ENCODE measurements around the gene ERICH4. TPM values are rescaled to one million over a fixed set of nuclear protein-coding genes. Genes with fewer than 3 reads are reported as not detected.
"Not testable (repeated sequence)": the region's sequence is repeated elsewhere in the genome, so short reads cannot be mapped to it uniquely, and the experiment has no call there.

Gene ERICH4
- total RNA-seq, 4 donors from 2014 or later = not detected

DNA sequence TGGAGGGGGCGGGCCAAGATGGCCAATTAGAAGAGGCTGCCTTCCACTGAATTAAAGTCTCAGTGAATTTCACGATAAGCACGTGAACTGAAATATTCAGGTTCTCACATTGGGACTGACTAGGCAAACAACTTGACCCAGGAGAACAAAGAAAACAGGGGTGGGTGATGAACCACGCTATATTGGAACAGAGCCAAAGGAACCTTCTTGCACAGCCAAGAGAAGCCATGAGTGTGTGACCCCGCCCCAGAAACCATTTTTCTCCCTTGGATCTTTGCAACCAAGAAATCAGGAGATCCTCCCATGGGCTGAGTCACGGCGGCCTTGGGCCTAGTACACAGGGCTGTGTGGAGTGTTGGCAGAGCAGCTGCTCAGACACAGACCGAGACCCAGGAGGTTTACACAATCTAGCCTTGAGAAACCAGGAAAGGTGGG, 36.8 kb downstream of the ERICH4 start:
- ATAC-seq (ENCODE audit: low FRiP score) (peak; percentile 35), DNase-seq (ENCODE audit: low spot score) (peak; percentile 30)
- TF ChIP-seq, protein P1, sequence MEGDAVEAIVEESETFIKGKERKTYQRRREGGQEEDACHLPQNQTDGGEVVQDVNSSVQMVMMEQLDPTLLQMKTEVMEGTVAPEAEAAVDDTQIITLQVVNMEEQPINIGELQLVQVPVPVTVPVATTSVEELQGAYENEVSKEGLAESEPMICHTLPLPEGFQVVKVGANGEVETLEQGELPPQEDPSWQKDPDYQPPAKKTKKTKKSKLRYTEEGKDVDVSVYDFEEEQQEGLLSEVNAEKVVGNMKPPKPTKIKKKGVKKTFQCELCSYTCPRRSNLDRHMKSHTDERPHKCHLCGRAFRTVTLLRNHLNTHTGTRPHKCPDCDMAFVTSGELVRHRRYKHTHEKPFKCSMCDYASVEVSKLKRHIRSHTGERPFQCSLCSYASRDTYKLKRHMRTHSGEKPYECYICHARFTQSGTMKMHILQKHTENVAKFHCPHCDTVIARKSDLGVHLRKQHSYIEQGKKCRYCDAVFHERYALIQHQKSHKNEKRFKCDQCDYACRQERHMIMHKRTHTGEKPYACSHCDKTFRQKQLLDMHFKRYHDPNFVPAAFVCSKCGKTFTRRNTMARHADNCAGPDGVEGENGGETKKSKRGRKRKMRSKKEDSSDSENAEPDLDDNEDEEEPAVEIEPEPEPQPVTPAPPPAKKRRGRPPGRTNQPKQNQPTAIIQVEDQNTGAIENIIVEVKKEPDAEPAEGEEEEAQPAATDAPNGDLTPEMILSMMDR (IDR thresholded peaks at IDR 0.05) = no peak

DNA sequence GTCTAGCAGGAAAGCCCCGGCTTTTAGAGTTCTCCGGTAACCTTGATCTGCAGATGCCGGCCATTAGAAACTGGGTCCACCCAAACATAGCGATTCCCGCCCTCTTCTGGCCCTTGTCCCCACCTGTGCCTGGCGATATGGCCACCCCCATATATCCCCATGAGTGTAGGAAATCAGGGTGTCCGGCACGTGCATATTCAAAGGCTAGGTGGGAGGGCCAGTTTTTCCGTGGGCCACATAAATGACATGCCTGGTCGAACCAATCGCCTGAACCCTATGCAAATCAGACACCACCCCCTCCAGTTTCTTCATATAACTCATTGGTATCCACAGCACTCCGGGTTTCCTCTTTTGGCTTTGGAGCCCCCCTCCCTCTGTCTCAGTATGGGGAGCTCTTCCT, 37.4 kb downstream of the ERICH4 start:
- DNase-seq (ENCODE audit: low spot score) (no peak), ATAC-seq (ENCODE audit: low FRiP score) (no peak)
- TF ChIP-seq, protein P1 (IDR thresholded peaks at IDR 0.05) = no peak

DNA sequence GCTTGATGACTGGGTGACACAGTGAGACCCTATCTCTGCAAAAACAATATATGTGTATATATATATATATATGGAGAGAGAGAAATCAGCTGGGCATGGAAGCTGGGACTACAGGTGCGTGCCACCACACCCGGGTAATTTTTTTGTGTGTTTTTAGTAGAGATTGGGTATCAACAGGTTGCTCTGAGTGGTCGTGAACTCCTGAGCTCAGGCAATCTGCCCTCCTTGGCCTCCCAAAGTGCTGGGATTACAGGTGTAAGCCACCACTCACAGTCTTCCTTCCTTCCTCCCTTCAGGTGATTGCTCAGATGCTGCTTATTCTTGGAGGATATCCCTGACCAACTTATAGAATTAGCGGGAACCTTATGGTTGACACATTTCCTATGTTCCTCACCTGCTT, 41.9 kb downstream of the ERICH4 start:
- no peak for ATAC-seq (ENCODE audit: low FRiP score)
- TF ChIP-seq, protein P1 (IDR thresholded peaks at IDR 0.05) = no peak
- DNase-seq (ENCODE audit: low spot score) = no peak

DNA sequence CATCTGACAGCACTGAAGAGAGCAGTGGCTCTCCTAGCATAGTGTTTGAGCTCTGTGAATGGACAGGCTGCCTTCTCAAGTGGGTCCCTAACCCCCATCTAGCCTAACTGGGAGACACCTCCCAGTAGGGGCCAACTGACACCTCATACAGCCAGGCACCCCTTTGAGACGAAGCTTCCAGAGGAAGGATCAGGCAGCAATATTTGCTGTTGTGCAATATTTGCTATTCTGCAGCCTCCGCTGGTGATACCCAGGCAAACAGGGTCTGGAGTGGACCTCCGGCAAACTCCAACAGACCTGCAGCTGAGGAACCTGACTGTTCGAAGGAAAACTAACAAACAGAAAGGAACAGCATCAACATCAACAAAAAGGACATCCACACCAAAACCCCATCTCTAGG, 44.0 kb downstream of the ERICH4 start:
- not testable (repeated sequence) for ATAC-seq (ENCODE audit: low FRiP score)

DNA sequence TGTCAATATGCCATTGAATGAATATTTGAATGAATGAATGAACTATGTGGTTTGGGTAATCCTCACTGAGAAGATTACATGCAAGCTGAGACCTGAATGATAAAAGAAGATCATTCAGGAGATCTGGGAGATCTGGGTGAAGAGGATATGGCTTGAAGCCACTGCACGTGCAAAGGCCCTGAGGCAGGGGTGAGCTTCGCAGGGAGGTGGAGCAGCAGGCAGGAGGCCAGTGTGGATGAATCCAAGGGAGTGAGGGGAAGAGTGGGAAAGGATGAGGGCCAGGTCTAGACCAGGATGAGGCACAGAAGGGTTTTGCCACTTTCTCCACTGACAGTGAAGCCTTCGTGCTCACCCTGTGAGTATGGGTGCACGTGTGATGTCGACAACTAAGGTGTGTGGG, 49.9 kb downstream of the ERICH4 start:
- TF ChIP-seq, protein P1 (IDR thresholded peaks at IDR 0.05) = no peak
- ATAC-seq (ENCODE audit: low FRiP score) = no peak
- no peak for DNase-seq (ENCODE audit: low spot score)

More for the DNA sequence above, 44.0 kb downstream of the ERICH4 start:
- not testable (repeated sequence) for DNase-seq (ENCODE audit: low spot score)

Small RNA genes within 50 kb of the gene (small RNA-seq; reads per million reads assigned to genes)
- gene RF00017 = not detected

Other genes starting within 250 kb of the ERICH4 start
- 1 to 10 TPM in 3 of 4 donors, under 1 TPM in 1; 0.32 to 6.5 (median 5.5) TPM for gene CYP2S1, start 249.9 kb upstream of the ERICH4 start, total RNA-seq
- 100 to 1,000 TPM in 1 of 4 donors, 10 to 100 TPM in 3; 65.8 to 141 (median 78.7) TPM for gene AXL, start 223.9 kb upstream of the ERICH4 start, total RNA-seq
- 100 to 1,000 TPM in 3 of 4 donors, 10 to 100 TPM in 1; 92.5 to 173 (median 117) TPM for gene HNRNPUL1, start 178.8 kb upstream of the ERICH4 start, total RNA-seq
- gene CCDC97, start 133.0 kb upstream of the ERICH4 start, total RNA-seq = 10 to 100 TPM; 11.8 to 16.6 (median 13.9) TPM
- gene TGFB1, start 89.2 kb upstream of the ERICH4 start, total RNA-seq = 10 to 100 TPM; 17.6 to 43.0 (median 25.2) TPM
- gene B9D2, start 79.0 kb upstream of the ERICH4 start, total RNA-seq = 1 to 10 TPM; 3.3 to 6.8 (median 5.1) TPM
- 10 to 100 TPM; 12.4 to 44.3 (median 14.2) TPM for gene TMEM91, start 66.6 kb upstream of the ERICH4 start, total RNA-seq
- gene EXOSC5, start 45.8 kb upstream of the ERICH4 start, total RNA-seq = 10 to 100 TPM; 13.2 to 17.3 (median 15.7) TPM
- 10 to 100 TPM; 30.3 to 47.0 (median 39.1) TPM for gene BCKDHA, start 45.3 kb upstream of the ERICH4 start, total RNA-seq
- gene B3GNT8, start 15.8 kb upstream of the ERICH4 start, total RNA-seq = 1 to 10 TPM; 1.0 to 7.2 (median 4.7) TPM
- 10 to 100 TPM; 29.2 to 36.7 (median 35.1) TPM for gene DMAC2, start 3.2 kb upstream of the ERICH4 start, total RNA-seq
- gene CEACAM21, start 133.0 kb downstream of the ERICH4 start, total RNA-seq = 1 to 10 TPM in 2 of 4 donors, under 1 TPM in 2; 0.37 to 3.5 (median 1.4) TPM
- gene CEACAM4, start 183.9 kb downstream of the ERICH4 start, total RNA-seq = 1 to 10 TPM in 3 of 4 donors, not detected in 1; 1.7 to 9.0 (median 2.6) TPM
- not detected for gene CEACAM7, start 245.1 kb downstream of the ERICH4 start, total RNA-seq